Panc1 (cell line): ENCODE measurements around the gene NUDT16L1. TPM values are rescaled to one million over a fixed set of nuclear protein-coding genes. Genes with fewer than 3 reads are reported as not detected.
"Not testable (repeated sequence)": the region's sequence is repeated elsewhere in the genome, so short reads cannot be mapped to it uniquely, and the experiment has no call there.

Source experiments
- ATAC-seq: fragments of 200-7000 bp; cut with Tn5 transposase; 2 replicates; pipeline ENCODE4 v1.9.1; 2020; ENCODE audit warnings: mild to moderate bottlenecking, moderate library complexity
- BruUV-seq: library from RNA; stranded (reverse); fragments of 400-500 nt; replicated peaks from 2 replicates; lab custom pipeline; 2021; lab: Mats Ljungman, UMichigan
- CTCF ChIA-PET: fragments of 300-600 bp; sonication (Branson Sonifier 250); formaldehyde crosslinking; loops from one replicate; lab custom pipeline; 2022; ENCODE audit warnings: antibody characterized with exemption; lab: Charles Lee
- POLR2A ChIA-PET: fragments of 300-600 bp; sonication (Branson Sonifier 250); formaldehyde crosslinking; loops from one replicate; lab custom pipeline; 2022; ENCODE audit warnings: antibody characterized with exemption; lab: Charles Lee
- DNase-seq: peaks from one replicate; pipeline ENCODE4 v3.0.0-alpha.2; 2010; ENCODE audit warnings: low read depth, low spot score
- H3K27ac ChIP-seq: 2 replicates; pipeline ENCODE4 v1.5.1; 2011; ENCODE audit warnings: mild to moderate bottlenecking, low read length, inconsistent platforms
- H3K27me3 ChIP-seq: fragments of 200-500 bp; sonication (Bioruptor generic); 2 replicates; pipeline ENCODE4 v1.6.0; 2014; ENCODE audit warnings: low read length, inconsistent platforms; ENCODE audit not compliant: control insufficient read depth, insufficient read depth
- H3K36me3 ChIP-seq: fragments of 200-500 bp; sonication (Bioruptor generic); 2 replicates; pipeline ENCODE4 v1.5.1; 2014; ENCODE audit warnings: inconsistent platforms, mild to moderate bottlenecking, low read length, moderate library complexity; ENCODE audit not compliant: control insufficient read depth, insufficient read depth
- H3K4me1 ChIP-seq: 2 replicates; pipeline ENCODE4 v1.5.1; 2011; ENCODE audit warnings: inconsistent platforms, mild to moderate bottlenecking, low read length, moderate library complexity; ENCODE audit not compliant: control insufficient read depth, insufficient read depth
- H3K4me3 ChIP-seq, 2 experiments: 2 replicates each; pipeline ENCODE4 v1.5.1; 2011 to 2012; ENCODE audit warnings: low read depth in 2 of 2, low read length in 2 of 2, mild to moderate bottlenecking in 2 of 2, inconsistent platforms in 1 of 2, moderate library complexity in 1 of 2
- H3K9me3 ChIP-seq: fragments of 200-500 bp; sonication (Bioruptor generic); 2 replicates; pipeline ENCODE4 v1.5.1; 2014; ENCODE audit warnings: low read depth, mild to moderate bottlenecking, inconsistent platforms, low read length, moderate library complexity; ENCODE audit not compliant: control insufficient read depth, insufficient read depth
- CTCF ChIP-seq: fragments of 450-650 bp; IDR thresholded peaks from 2 replicates; pipeline ENCODE4 v1.5.1; 2017; ENCODE audit warnings: mild to moderate bottlenecking
- POLR2AphosphoS5 ChIP-seq: IDR thresholded peaks from 2 replicates; pipeline ENCODE4 v1.6.1; 2012; ENCODE audit warnings: mild to moderate bottlenecking, low read depth, low read length, moderate library complexity
- REST ChIP-seq, 2 experiments: IDR thresholded peaks; 2 replicates each; pipeline ENCODE4 v1.6.1; 2011 to 2012; ENCODE audit warnings: low read depth in 2 of 2, control low read depth in 1 of 2, low read length in 1 of 2, mild to moderate bottlenecking in 1 of 2, moderate library complexity in 1 of 2; ENCODE audit not compliant: insufficient read depth in 1 of 2
- SIN3A ChIP-seq: IDR thresholded peaks from 2 replicates; pipeline ENCODE4 v1.6.1; 2012; ENCODE audit warnings: low read depth, mild to moderate bottlenecking, low read length, moderate library complexity, borderline replicate concordance; ENCODE audit not compliant: insufficient read depth
- TCF7L2 ChIP-seq: IDR thresholded peaks from 2 replicates; pipeline ENCODE4 v1.6.1; 2011; ENCODE audit warnings: mild to moderate bottlenecking, low read depth, low read length, inconsistent platforms
- in situ Hi-C: cut with HindIII; loops from 2 replicates; pipeline ENCODE4 v1.10.0; 2016; ENCODE audit warnings: low sequenced_read_pairs, low pct_unique_long_range_greater_than_20kb
- intact Hi-C: fragments of 100-400 bp; cut with micrococcal nuclease; formaldehyde crosslinking; loops from one replicate; pipeline ENCODE4 v1.10.0; 2022; ENCODE audit not compliant: unreplicated experiment
- total RNA-seq: library from RNA; stranded (reverse); gene quantifications from one replicate; pipeline ENCODE4 v1.2.1, GENCODE V29; 2021; ENCODE audit not compliant: unreplicated experiment

The NUDT16L1 gene
- total RNA-seq, 1 experiment from 2014 or later, result 42.9 TPM

- Histone ChIP-seq H3K27ac (no peak overlapping the region), H3K9me3 (no peaks in the 10 kb centered on the region), H3K4me3 (no peak overlapping the region), H3K36me3 (no peaks in the 10 kb centered on the region), H3K4me1 (no peaks in the 10 kb centered on the region), H3K27me3 (no peaks in the 10 kb centered on the region)
- ChIA-PET CTCF (interaction anchor here (0.6 to 0.8 kb wide), 2 partner anchors 34 to 192 kb away, joined by 3 to 7 read pairs; no protein-coding TSS in a partner anchor), POLR2A (interaction anchor here (0.7 kb wide), 1 partner anchor 175 kb away, joined by 5 read pairs; the partner anchor contains the start of gene NMRAL1)
- ATAC-seq (no peak), DNase-seq (no peak)
- no peak for TF ChIP-seq TCF7L2
- no peak for TF ChIP-seq SIN3A
- TF ChIP-seq REST (IDR thresholded peaks at IDR 0.05; ENCODE audit: insufficient read depth in 1 of 2, low read depth in 2 of 2, low read length in 1 of 2), result no peak
- no peak for TF ChIP-seq POLR2AphosphoS5
- no peak for TF ChIP-seq CTCF
- intact Hi-C loops (no loop called here), in situ Hi-C loops (no loop called here)
- no TSS peak for BruUV-seq
These were observed 43.5 kb upstream of the NUDT16L1 start for GRCh38 chr16:4649744-4650442.

- H3K4me3 ChIP-seq, H3K36me3 ChIP-seq, H3K27ac ChIP-seq, intact Hi-C loops, POLR2A ChIA-PET, H3K27me3 ChIP-seq, in situ Hi-C loops, H3K4me1 ChIP-seq, H3K9me3 ChIP-seq: not testable (repeated sequence)
- ATAC-seq (peak; percentile 81), DNase-seq (peak; percentile 24)
- CTCF ChIA-PET, result interaction anchor here (0.6 to 0.8 kb wide), 2 partner anchors 34 to 193 kb away, joined by 3 to 7 read pairs; no protein-coding TSS in a partner anchor
- TSS peak; percentile 44 for BruUV-seq
- TF ChIP-seq CTCF, result peak; percentile 95
These were observed 42.8 kb upstream of the NUDT16L1 start for GRCh38 chr16:4650443-4651074.
